ENCODE results near the gene CFAP54. TPM values are rescaled to one million over a fixed set of nuclear protein-coding genes. Genes with fewer than 3 reads are reported as not detected.

CFAP54 gene
- total RNA-seq, 1 donor from 2014 or later = 1.8 TPM

GRCh38 chr12:96824838-96825236, 335.5 kb downstream of the CFAP54 start:
- DNase-seq = no peak

GRCh38 chr12:96828169-96828789, 338.9 kb downstream of the CFAP54 start:
- DNase-seq = no peak

- DNase-seq = no peak
These were observed 340.0 kb downstream of the CFAP54 start for GRCh38 chr12:96829354-96829753.

- DNase-seq = no peak
These were observed 342.0 kb downstream of the CFAP54 start for GRCh38 chr12:96831346-96831745.

GRCh38 chr12:96846293-96846692, 356.9 kb downstream of the CFAP54 start:
- no peak for DNase-seq

GRCh38 chr12:96850676-96851075, 361.3 kb downstream of the CFAP54 start:
- no peak for DNase-seq

- no peak for DNase-seq
These were observed 368.8 kb downstream of the CFAP54 start for GRCh38 chr12:96858162-96858561.

- no peak for DNase-seq
These were observed 372.3 kb downstream of the CFAP54 start for GRCh38 chr12:96861656-96862055.

GRCh38 chr12:96862326-96862725, 372.9 kb downstream of the CFAP54 start:
- no peak for DNase-seq

GRCh38 chr12:96864335-96864734, 375.0 kb downstream of the CFAP54 start:
- DNase-seq = no peak

GRCh38 chr12:96866801-96867590, 377.6 kb downstream of the CFAP54 start:
- DNase-seq = no peak

- no peak for DNase-seq
These were observed 381.6 kb downstream of the CFAP54 start for GRCh38 chr12:96870946-96871345.

- no peak for DNase-seq
These were observed 383.6 kb downstream of the CFAP54 start for GRCh38 chr12:96872961-96873360.

- no peak for DNase-seq
These were observed 384.8 kb downstream of the CFAP54 start for GRCh38 chr12:96874211-96874610.

GRCh38 chr12:96876966-96877365, 387.6 kb downstream of the CFAP54 start:
- no peak for DNase-seq

GRCh38 chr12:96878704-96879103, 389.3 kb downstream of the CFAP54 start:
- no peak for DNase-seq

- no peak for DNase-seq
These were observed 389.9 kb downstream of the CFAP54 start for GRCh38 chr12:96879301-96879700.

GRCh38 chr12:96880220-96880619, 390.8 kb downstream of the CFAP54 start:
- no peak for DNase-seq

- DNase-seq = no peak
These were observed 392.2 kb downstream of the CFAP54 start for GRCh38 chr12:96881608-96882007.

GRCh38 chr12:96882862-96883261, 393.5 kb downstream of the CFAP54 start:
- DNase-seq = no peak

- DNase-seq = no peak
These were observed 394.2 kb downstream of the CFAP54 start for GRCh38 chr12:96883571-96883970.

- DNase-seq = no peak
These were observed 397.8 kb downstream of the CFAP54 start for GRCh38 chr12:96886998-96887677.

GRCh38 chr12:96889273-96889933, 400.0 kb downstream of the CFAP54 start:
- DNase-seq = no peak

Data from skin of body (tissue), 2 donors.